GM23338 (cell line): Measurements from ENCODE around the gene SCGB1A1. TPM values are rescaled to one million over a fixed set of nuclear protein-coding genes. Genes with fewer than 3 reads are reported as not detected.

Experiments used
- ATAC-seq: fragments of 200-7000 bp; cut with Tn5 transposase; 3 replicates; pipeline ENCODE4 v1.9.1; 2020
- DNase-seq: peaks from one replicate; pipeline ENCODE4 v3.0.0-alpha.2; 2015; ENCODE audit warnings: low spot score
- H2AFZ ChIP-seq: fragments of 200-600 bp; sonication (generic); 2 replicates; pipeline ENCODE4 v1.8.0; 2016; ENCODE audit warnings: antibody characterized with exemption, mild to moderate bottlenecking, moderate library complexity
- H3F3A ChIP-seq: fragments of 200-600 bp; sonication (generic); replicated peaks from 2 replicates; pipeline ENCODE4 v1.8.0; 2017; ENCODE audit warnings: antibody characterized with exemption, mixed run types, low read depth
- H3K27ac ChIP-seq: fragments of 200-600 bp; sonication (generic); 2 replicates; pipeline ENCODE4 v1.6.1; 2016; ENCODE audit warnings: low read depth
- H3K27me3 ChIP-seq: fragments of 200-600 bp; sonication (generic); 2 replicates; pipeline ENCODE4 v1.8.0; 2016; ENCODE audit warnings: mild to moderate bottlenecking, mixed run types, moderate library complexity; ENCODE audit not compliant: insufficient read depth
- H3K36me3 ChIP-seq: fragments of 200-600 bp; sonication (generic); 2 replicates; pipeline ENCODE4 v1.8.0; 2016; ENCODE audit warnings: mild to moderate bottlenecking; ENCODE audit not compliant: insufficient read depth
- H3K4me1 ChIP-seq: fragments of 200-600 bp; sonication (generic); 2 replicates; pipeline ENCODE4 v1.8.0; 2016; ENCODE audit warnings: mild to moderate bottlenecking, moderate library complexity; ENCODE audit not compliant: insufficient read depth
- H3K4me2 ChIP-seq: fragments of 200-600 bp; sonication (generic); 2 replicates; pipeline ENCODE4 v1.7.1; 2017; ENCODE audit warnings: mixed run types
- H3K4me3 ChIP-seq: fragments of 200-600 bp; sonication (generic); 2 replicates; pipeline ENCODE4 v1.6.1; 2016; ENCODE audit warnings: mixed run types
- H3K79me2 ChIP-seq: fragments of 200-600 bp; sonication (generic); replicated peaks from 2 replicates; pipeline ENCODE4 v1.8.0; 2017; ENCODE audit warnings: mild to moderate bottlenecking; ENCODE audit not compliant: insufficient read depth
- H3K9me2 ChIP-seq: fragments of 200-600 bp; sonication (generic); 2 replicates; pipeline ENCODE4 v1.8.0; 2017; ENCODE audit not compliant: insufficient read depth
- H4K20me1 ChIP-seq: fragments of 200-600 bp; sonication (generic); replicated peaks from 2 replicates; pipeline ENCODE4 v1.8.0; 2017; ENCODE audit warnings: mild to moderate bottlenecking; ENCODE audit not compliant: insufficient read depth
- H3K27ac Mint-ChIP-seq: 2 replicates; pipeline ENCODE4 v1.8.0; 2020; ENCODE audit warnings: inconsistent platforms, mild to moderate bottlenecking, moderate library complexity, mixed read lengths
- H3K27me3 Mint-ChIP-seq: 3 replicates; pipeline ENCODE4 v1.8.0; 2022; ENCODE audit warnings: low read depth, mild to moderate bottlenecking, moderate library complexity, mixed read lengths, inconsistent platforms; ENCODE audit not compliant: insufficient read depth, poor library complexity
- H3K36me3 Mint-ChIP-seq: 3 replicates; pipeline ENCODE4 v1.8.0; 2021; ENCODE audit warnings: low read depth, mild to moderate bottlenecking, inconsistent platforms, moderate library complexity, mixed read lengths
- H3K4me1 Mint-ChIP-seq: 3 replicates; pipeline ENCODE4 v1.8.0; 2020; ENCODE audit warnings: mild to moderate bottlenecking, inconsistent platforms, mixed read lengths
- H3K4me3 Mint-ChIP-seq: 3 replicates; pipeline ENCODE4 v1.8.0; 2021; ENCODE audit warnings: moderate library complexity, mild to moderate bottlenecking, inconsistent platforms, mixed read lengths
- H3K9me3 Mint-ChIP-seq: 3 replicates; pipeline ENCODE4 v1.8.0; 2020; ENCODE audit warnings: moderate library complexity, mild to moderate bottlenecking, inconsistent platforms, mixed read lengths
- CREB1 ChIP-seq: fragments of 250-450 bp; sonication (Bioruptor Pico); IDR thresholded peaks from 2 replicates; pipeline ENCODE4 v1.5.0; 2020; ENCODE audit warnings: low read depth, mild to moderate bottlenecking, moderate library complexity
- JUNB ChIP-seq: IDR thresholded peaks from one replicate; pipeline ENCODE4 v1.6.1; 2016; ENCODE audit warnings: antibody characterized with exemption; ENCODE audit not compliant: unreplicated experiment
- NANOG ChIP-seq: IDR thresholded peaks from 2 replicates; pipeline ENCODE4 v1.6.1; 2016; ENCODE audit warnings: antibody characterized with exemption, borderline replicate concordance
- STAT1 ChIP-seq: IDR thresholded peaks from one replicate; pipeline ENCODE4 v1.6.1; 2016; ENCODE audit warnings: antibody characterized with exemption; ENCODE audit not compliant: unreplicated experiment
- ZNF114 ChIP-seq: fragments of 250-450 bp; sonication (Bioruptor Pico); IDR thresholded peaks from 2 replicates; pipeline ENCODE4 v1.5.0; 2020; ENCODE audit warnings: mild to moderate bottlenecking, moderate library complexity
- ZNF331 ChIP-seq: fragments of 250-450 bp; sonication (Bioruptor Pico); IDR thresholded peaks from 2 replicates; pipeline ENCODE4 v1.5.0; 2020; ENCODE audit warnings: low read depth, mild to moderate bottlenecking, moderate library complexity
- polyA plus RNA-seq: library from polyadenylated mRNA; unstranded; fragments of >200 nt; fragmentation: Nextera tagmentation; extraction: Ambion mirVana; gene quantifications from 2 replicates; pipeline ENCODE4 v1.2.1, GENCODE V29; 2016
- total RNA-seq: library from RNA; depleted of rRNA; stranded (reverse); fragments of >200 nt; shearing (Covaris generic); gene quantifications from 2 replicates; pipeline ENCODE4 v1.2.3, GENCODE V29; 2014
- TF ChIP-seq, protein P1 (sequence below): fragments of 250-450 bp; sonication (Bioruptor Pico); IDR thresholded peaks from 2 replicates; pipeline ENCODE4 v1.5.0; 2020; ENCODE audit warnings: mild to moderate bottlenecking, moderate library complexity
- TF ChIP-seq, protein P2 (sequence below): IDR thresholded peaks from 2 replicates; pipeline ENCODE4 v1.6.1; 2016; ENCODE audit warnings: antibody characterized with exemption

SCGB1A1 gene
- total and polyA plus RNA-seq, 2 experiments from 2014 or later = not detected

DNA sequence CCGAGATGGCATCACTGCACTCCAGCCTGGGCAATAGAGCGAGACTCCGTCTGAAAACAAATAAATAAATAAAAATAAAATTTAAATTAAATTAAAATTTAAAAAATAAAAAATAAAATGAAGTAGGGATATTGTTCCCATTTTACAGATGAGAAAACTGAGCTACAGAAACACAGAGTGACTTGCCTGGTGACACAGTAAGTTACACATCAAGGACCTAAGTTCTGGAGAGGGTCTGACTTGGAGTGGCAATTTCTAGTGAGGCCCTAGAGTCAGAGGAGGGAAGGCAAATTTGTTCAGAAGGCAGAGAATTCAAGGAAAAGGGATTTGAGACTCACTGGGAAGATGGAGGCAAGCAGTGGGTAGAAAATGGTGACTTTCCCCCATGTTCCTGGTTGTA, 2.0 kb downstream of the SCGB1A1 start:
- Mint-ChIP-seq H3K36me3 (no peaks in the 10 kb centered on the region), H3K27me3 (peaks cover 31% of the 10 kb centered on the region), H3K4me3 (no peak overlapping the region; the same call in 2 of the 3 replicates), H3K4me1 (no peaks in the 10 kb centered on the region; the same call in 2 of the 3 replicates), H3K9me3 (no peaks in the 10 kb centered on the region; the same call in 2 of the 3 replicates), H3K27ac (no peak overlapping the region)
- TF ChIP-seq CREB1 (CRISPR knock-in tag) = no peak
- TF ChIP-seq JUNB = no peak
- TF ChIP-seq STAT1 = no peak
- TF ChIP-seq, protein P1, sequence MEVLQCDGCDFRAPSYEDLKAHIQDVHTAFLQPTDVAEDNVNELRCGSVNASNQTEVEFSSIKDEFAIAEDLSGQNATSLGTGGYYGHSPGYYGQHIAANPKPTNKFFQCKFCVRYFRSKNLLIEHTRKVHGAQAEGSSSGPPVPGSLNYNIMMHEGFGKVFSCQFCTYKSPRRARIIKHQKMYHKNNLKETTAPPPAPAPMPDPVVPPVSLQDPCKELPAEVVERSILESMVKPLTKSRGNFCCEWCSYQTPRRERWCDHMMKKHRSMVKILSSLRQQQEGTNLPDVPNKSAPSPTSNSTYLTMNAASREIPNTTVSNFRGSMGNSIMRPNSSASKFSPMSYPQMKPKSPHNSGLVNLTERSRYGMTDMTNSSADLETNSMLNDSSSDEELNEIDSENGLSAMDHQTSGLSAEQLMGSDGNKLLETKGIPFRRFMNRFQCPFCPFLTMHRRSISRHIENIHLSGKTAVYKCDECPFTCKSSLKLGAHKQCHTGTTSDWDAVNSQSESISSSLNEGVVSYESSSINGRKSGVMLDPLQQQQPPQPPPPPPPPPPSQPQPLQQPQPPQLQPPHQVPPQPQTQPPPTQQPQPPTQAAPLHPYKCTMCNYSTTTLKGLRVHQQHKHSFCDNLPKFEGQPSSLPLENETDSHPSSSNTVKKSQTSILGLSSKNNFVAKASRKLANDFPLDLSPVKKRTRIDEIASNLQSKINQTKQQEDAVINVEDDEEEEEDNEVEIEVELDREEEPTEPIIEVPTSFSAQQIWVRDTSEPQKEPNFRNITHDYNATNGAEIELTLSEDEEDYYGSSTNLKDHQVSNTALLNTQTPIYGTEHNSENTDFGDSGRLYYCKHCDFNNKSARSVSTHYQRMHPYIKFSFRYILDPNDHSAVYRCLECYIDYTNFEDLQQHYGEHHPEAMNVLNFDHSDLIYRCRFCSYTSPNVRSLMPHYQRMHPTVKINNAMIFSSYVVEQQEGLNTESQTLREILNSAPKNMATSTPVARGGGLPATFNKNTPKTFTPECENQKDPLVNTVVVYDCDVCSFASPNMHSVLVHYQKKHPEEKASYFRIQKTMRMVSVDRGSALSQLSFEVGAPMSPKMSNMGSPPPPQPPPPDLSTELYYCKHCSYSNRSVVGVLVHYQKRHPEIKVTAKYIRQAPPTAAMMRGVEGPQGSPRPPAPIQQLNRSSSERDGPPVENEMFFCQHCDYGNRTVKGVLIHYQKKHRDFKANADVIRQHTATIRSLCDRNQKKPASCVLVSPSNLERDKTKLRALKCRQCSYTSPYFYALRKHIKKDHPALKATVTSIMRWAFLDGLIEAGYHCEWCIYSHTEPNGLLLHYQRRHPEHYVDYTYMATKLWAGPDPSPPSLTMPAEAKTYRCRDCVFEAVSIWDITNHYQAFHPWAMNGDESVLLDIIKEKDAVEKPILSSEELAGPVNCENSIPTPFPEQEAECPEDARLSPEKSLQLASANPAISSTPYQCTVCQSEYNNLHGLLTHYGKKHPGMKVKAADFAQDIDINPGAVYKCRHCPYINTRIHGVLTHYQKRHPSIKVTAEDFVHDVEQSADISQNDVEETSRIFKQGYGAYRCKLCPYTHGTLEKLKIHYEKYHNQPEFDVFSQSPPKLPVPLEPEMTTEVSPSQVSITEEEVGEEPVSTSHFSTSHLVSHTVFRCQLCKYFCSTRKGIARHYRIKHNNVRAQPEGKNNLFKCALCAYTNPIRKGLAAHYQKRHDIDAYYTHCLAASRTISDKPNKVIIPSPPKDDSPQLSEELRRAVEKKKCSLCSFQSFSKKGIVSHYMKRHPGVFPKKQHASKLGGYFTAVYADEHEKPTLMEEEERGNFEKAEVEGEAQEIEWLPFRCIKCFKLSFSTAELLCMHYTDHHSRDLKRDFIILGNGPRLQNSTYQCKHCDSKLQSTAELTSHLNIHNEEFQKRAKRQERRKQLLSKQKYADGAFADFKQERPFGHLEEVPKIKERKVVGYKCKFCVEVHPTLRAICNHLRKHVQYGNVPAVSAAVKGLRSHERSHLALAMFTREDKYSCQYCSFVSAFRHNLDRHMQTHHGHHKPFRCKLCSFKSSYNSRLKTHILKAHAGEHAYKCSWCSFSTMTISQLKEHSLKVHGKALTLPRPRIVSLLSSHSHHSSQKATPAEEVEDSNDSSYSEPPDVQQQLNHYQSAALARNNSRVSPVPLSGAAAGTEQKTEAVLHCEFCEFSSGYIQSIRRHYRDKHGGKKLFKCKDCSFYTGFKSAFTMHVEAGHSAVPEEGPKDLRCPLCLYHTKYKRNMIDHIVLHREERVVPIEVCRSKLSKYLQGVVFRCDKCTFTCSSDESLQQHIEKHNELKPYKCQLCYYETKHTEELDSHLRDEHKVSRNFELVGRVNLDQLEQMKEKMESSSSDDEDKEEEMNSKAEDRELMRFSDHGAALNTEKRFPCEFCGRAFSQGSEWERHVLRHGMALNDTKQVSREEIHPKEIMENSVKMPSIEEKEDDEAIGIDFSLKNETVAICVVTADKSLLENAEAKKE (CRISPR knock-in tag) = no peak
- TF ChIP-seq NANOG = no peak
- no peak for TF ChIP-seq ZNF114 (CRISPR knock-in tag)
- no peak for TF ChIP-seq ZNF331 (CRISPR knock-in tag)
- TF ChIP-seq, protein P2, sequence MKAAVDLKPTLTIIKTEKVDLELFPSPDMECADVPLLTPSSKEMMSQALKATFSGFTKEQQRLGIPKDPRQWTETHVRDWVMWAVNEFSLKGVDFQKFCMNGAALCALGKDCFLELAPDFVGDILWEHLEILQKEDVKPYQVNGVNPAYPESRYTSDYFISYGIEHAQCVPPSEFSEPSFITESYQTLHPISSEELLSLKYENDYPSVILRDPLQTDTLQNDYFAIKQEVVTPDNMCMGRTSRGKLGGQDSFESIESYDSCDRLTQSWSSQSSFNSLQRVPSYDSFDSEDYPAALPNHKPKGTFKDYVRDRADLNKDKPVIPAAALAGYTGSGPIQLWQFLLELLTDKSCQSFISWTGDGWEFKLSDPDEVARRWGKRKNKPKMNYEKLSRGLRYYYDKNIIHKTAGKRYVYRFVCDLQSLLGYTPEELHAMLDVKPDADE = no peak
- H3F3A ChIP-seq = no peaks in the 10 kb centered on the region
- H3K4me3 ChIP-seq = no peak overlapping the region
- DNase-seq = no peak
- peaks cover 20% of the 10 kb centered on the region for H3K27me3 ChIP-seq
- no peaks in the 10 kb centered on the region for H4K20me1 ChIP-seq
- no peak overlapping the region for H2AFZ ChIP-seq
- ATAC-seq = no peak
- no peaks in the 10 kb centered on the region for H3K36me3 ChIP-seq
- no peak overlapping the region for H3K27ac ChIP-seq
- H3K9me2 ChIP-seq = no peaks in the 10 kb centered on the region
- no peak overlapping the region for H3K4me2 ChIP-seq
- H3K79me2 ChIP-seq = no peaks in the 10 kb centered on the region
- H3K4me1 ChIP-seq = no peaks in the 10 kb centered on the region; the same call in 1 of the 2 replicates
